A549 (cell line): ENCODE results near the gene KDM4B.

ENCODE experiments used
- POLR2A ChIP-seq: IDR thresholded peaks from 2 replicates; pipeline ENCODE4 v1.6.1; 2012; ENCODE audit warnings: mild to moderate bottlenecking, low read length
- TF ChIP-seq, protein P1 (sequence below): fragments of >200 bp; sonication (Bioruptor Twin); formaldehyde crosslinking; IDR thresholded peaks from 3 replicates; pipeline ENCODE4 v1.5.1; 2016

DNA sequence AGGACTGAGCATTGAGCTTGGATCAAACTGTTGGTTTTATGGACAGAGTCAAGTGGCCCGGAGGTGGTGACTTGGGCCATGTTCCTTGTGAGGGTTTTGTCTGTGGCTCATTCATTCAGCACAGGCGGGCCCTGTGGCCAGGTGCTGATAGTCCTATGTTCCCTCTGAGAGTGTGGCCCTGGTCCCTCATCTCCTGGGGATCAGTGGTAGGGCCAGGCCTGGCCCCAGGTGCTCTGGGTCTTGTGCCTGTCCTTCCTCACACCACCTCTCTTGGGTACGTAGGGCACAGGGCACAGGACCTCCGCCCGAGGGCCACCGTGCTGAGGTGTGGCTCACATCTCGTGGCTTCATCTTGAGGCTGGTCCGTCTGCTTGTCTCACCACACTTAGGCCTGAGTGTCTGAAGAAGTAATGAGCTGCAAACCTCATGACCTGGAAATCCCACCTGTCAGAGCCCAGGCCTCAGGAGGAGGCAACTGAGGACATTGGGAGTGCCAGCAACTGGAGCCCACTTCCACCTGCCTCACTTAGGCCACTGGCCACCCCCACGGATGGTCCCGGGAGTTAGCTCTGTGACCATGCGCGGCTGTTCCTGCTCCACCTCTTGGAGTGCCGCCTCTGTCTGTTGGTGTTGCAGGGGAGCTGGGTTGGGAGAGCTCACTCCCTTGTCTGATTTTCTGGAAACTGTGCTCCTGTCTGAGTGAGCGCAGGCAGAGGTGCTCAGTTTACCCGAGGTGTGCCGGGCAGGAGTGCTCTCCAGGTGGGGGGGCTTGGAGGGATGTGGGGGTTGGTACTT is 53.4 kb downstream of the KDM4B start:
- TF ChIP-seq, protein P1, sequence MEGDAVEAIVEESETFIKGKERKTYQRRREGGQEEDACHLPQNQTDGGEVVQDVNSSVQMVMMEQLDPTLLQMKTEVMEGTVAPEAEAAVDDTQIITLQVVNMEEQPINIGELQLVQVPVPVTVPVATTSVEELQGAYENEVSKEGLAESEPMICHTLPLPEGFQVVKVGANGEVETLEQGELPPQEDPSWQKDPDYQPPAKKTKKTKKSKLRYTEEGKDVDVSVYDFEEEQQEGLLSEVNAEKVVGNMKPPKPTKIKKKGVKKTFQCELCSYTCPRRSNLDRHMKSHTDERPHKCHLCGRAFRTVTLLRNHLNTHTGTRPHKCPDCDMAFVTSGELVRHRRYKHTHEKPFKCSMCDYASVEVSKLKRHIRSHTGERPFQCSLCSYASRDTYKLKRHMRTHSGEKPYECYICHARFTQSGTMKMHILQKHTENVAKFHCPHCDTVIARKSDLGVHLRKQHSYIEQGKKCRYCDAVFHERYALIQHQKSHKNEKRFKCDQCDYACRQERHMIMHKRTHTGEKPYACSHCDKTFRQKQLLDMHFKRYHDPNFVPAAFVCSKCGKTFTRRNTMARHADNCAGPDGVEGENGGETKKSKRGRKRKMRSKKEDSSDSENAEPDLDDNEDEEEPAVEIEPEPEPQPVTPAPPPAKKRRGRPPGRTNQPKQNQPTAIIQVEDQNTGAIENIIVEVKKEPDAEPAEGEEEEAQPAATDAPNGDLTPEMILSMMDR = no peak
- TF ChIP-seq POLR2A = no peak
